DND-41 (cell line): ENCODE data around the gene OR2AG1.
"Not testable (repeated sequence)": the region's sequence is repeated elsewhere in the genome, so short reads cannot be mapped to it uniquely, and the experiment has no call there.

Experiments used
- ATAC-seq: fragments of 200-7000 bp; cut with Tn5 transposase; 3 replicates; pipeline ENCODE4 v1.9.1; 2021; ENCODE audit warnings: low read depth; ENCODE audit not compliant: insufficient read depth
- DNase-seq: peaks from one replicate; pipeline ENCODE4 v3.0.0-alpha.2; 2020
- H2AFZ ChIP-seq: 2 replicates; pipeline ENCODE4 v1.6.0; 2012; ENCODE audit warnings: low read depth, low read length
- H3K27ac ChIP-seq: 2 replicates; pipeline ENCODE4 v1.5.1; 2012; ENCODE audit warnings: low read length, inconsistent platforms
- H3K27me3 ChIP-seq: fragments of 200-600 bp; sonication (generic); 2 replicates; pipeline ENCODE4 v1.6.0; 2012; ENCODE audit warnings: low read length, mild to moderate bottlenecking, inconsistent platforms; ENCODE audit not compliant: insufficient read depth, poor library complexity
- H3K36me3 ChIP-seq: 2 replicates; pipeline ENCODE4 v1.5.1; 2012; ENCODE audit warnings: low read length, inconsistent platforms; ENCODE audit not compliant: insufficient read depth
- H3K4me1 ChIP-seq: 2 replicates; pipeline ENCODE4 v1.5.1; 2012; ENCODE audit warnings: mild to moderate bottlenecking, low read length; ENCODE audit not compliant: insufficient read depth
- H3K4me2 ChIP-seq: 2 replicates; pipeline ENCODE4 v1.6.0; 2012; ENCODE audit warnings: mild to moderate bottlenecking, moderate library complexity, low read length, inconsistent platforms; ENCODE audit not compliant: insufficient read depth
- H3K4me3 ChIP-seq, 2 experiments: fragments of 200-600 bp in 1 of 2; shearing (Covaris generic) in 1 of 2; 2 replicates each; pipeline ENCODE4 v1.5.1; 2012 to 2016; ENCODE audit warnings: inconsistent platforms in 2 of 2, low read length in 2 of 2, mild to moderate bottlenecking in 2 of 2, low read depth in 1 of 2, moderate library complexity in 1 of 2
- H3K79me2 ChIP-seq: 2 replicates; pipeline ENCODE4 v1.6.0; 2012; ENCODE audit warnings: low read length, inconsistent platforms; ENCODE audit not compliant: insufficient read depth
- H3K9ac ChIP-seq: 2 replicates; pipeline ENCODE4 v1.6.0; 2012; ENCODE audit warnings: low read depth, mild to moderate bottlenecking, inconsistent platforms, low read length, moderate library complexity
- H3K9me3 ChIP-seq: 2 replicates; pipeline ENCODE4 v1.5.1; 2012; ENCODE audit warnings: low read length, moderate library complexity, mild to moderate bottlenecking, inconsistent platforms; ENCODE audit not compliant: insufficient read depth, severe bottlenecking
- H4K20me1 ChIP-seq: 2 replicates; pipeline ENCODE4 v1.6.0; 2012; ENCODE audit warnings: low read length; ENCODE audit not compliant: insufficient read depth
- CTCF ChIP-seq: IDR thresholded peaks from 2 replicates; pipeline ENCODE4 v1.5.1; 2012; ENCODE audit warnings: borderline replicate concordance, low read length, moderate library complexity, mild to moderate bottlenecking; ENCODE audit not compliant: poor library complexity, severe bottlenecking; ENCODE audit errors: extremely low read depth
- EZH2 ChIP-seq: IDR thresholded peaks from 3 replicates; pipeline ENCODE4 v1.6.1; 2012; ENCODE audit warnings: borderline replicate concordance, low read depth, mild to moderate bottlenecking, moderate library complexity, low read length, inconsistent platforms; ENCODE audit not compliant: severe bottlenecking

Gene OR2AG1

GRCh38 chr11:6790546-6790945 is 7.7 kb downstream of the OR2AG1 start:
- ATAC-seq (no peak), DNase-seq (no peak)
- Histone ChIP-seq H2AFZ (no peak overlapping the region), H3K4me3 (no peak overlapping the region), H3K9me3 (no peaks in the 10 kb centered on the region), H3K36me3 (no peaks in the 10 kb centered on the region), H4K20me1 (no peaks in the 10 kb centered on the region), H3K27me3 (no peaks in the 10 kb centered on the region), H3K4me2 (no peak overlapping the region), H3K4me1 (no peaks in the 10 kb centered on the region), H3K9ac (no peak overlapping the region), H3K27ac (no peak overlapping the region), H3K79me2 (no peaks in the 10 kb centered on the region)
- TF ChIP-seq CTCF (no peak), EZH2 (no peak)

- Histone ChIP-seq H3K4me1 (no peaks in the 10 kb centered on the region), H4K20me1 (no peaks in the 10 kb centered on the region), H3K4me2 (no peak overlapping the region), H3K79me2 (no peaks in the 10 kb centered on the region), H3K27ac (no peak overlapping the region), H3K4me3 (no peak overlapping the region), H3K9me3 (no peaks in the 10 kb centered on the region), H3K27me3 (no peaks in the 10 kb centered on the region), H3K9ac (no peak overlapping the region), H2AFZ (no peak overlapping the region), H3K36me3 (no peaks in the 10 kb centered on the region)
- TF ChIP-seq EZH2 (no peak), CTCF (no peak)
- ATAC-seq (no peak), DNase-seq (no peak)
These were observed 11.8 kb downstream of the OR2AG1 start for GRCh38 chr11:6794639-6795038.

GRCh38 chr11:6799402-6799801 is 16.6 kb downstream of the OR2AG1 start, which contains the start of gene OR6A2:
Gene OR6A2 (minus strand): TSS chr11:6799689. CDS start chr11:6795708, 3,981 bp downstream.
- Histone ChIP-seq H3K9ac (no peak within 1 kb of the TSS), H4K20me1 (no peaks in the 10 kb centered on the region), H3K4me2 (no peak within 1 kb of the TSS), H3K36me3 (no peaks in the 10 kb centered on the region), H3K27me3 (no peaks in the 10 kb centered on the region), H3K4me3 (no peak within 1 kb of the TSS), H3K9me3 (no peaks in the 10 kb centered on the region), H3K27ac (no peak within 1 kb of the TSS), H3K79me2 (no peaks in the 10 kb centered on the region), H2AFZ (no peak within 1 kb of the TSS), H3K4me1 (no peaks in the 10 kb centered on the region)
- DNase-seq (no peak), ATAC-seq (no peak)
- TF ChIP-seq EZH2: no peak
- no peak for TF ChIP-seq CTCF

GRCh38 chr11:6801075-6801474 is 18.3 kb downstream of the OR2AG1 start:
- H3K27ac ChIP-seq, H3K4me3 ChIP-seq, H3K9ac ChIP-seq, H3K79me2 ChIP-seq, H3K27me3 ChIP-seq, DNase-seq, H2AFZ ChIP-seq, H3K9me3 ChIP-seq, H3K36me3 ChIP-seq, H4K20me1 ChIP-seq, H3K4me1 ChIP-seq, H3K4me2 ChIP-seq, ATAC-seq: not testable (repeated sequence)
